Transverse colon (tissue), 4 donors: ENCODE measurements around the gene PYCR2.

Experiments
- EP300 ChIP-seq: sonication (generic); formaldehyde crosslinking; IDR thresholded peaks from one replicate; pipeline ENCODE4 v1.6.1; 2017; ENCODE audit warnings: antibody characterized with exemption, low read depth
- POLR2A ChIP-seq: fragments of 450-650 bp; IDR thresholded peaks from one replicate; pipeline ENCODE4 v1.6.1; 2016; ENCODE audit warnings: antibody characterized with exemption, mild to moderate bottlenecking, moderate library complexity
- POLR2AphosphoS5 ChIP-seq, 3 donors: sonication (generic); formaldehyde crosslinking; IDR thresholded peaks; one replicate each; pipeline ENCODE4 v1.6.1; 2016; ENCODE audit warnings: antibody characterized with exemption in 3 of 3
- TF ChIP-seq, protein P1 (sequence below), 5 experiments: fragments of 200-600 bp in 3 of 5; fragments of 450-650 bp in 2 of 5; sonication (generic) in 3 of 5; IDR thresholded peaks; 1 replicate in 2 of 5; 2 replicates in 3 of 5; pipeline ENCODE4 v1.5.1; 2016 to 2017; ENCODE audit warnings: antibody characterized with exemption in 5 of 5, inconsistent platforms in 3 of 5, mild to moderate bottlenecking in 2 of 5, moderate library complexity in 1 of 5

DNA sequence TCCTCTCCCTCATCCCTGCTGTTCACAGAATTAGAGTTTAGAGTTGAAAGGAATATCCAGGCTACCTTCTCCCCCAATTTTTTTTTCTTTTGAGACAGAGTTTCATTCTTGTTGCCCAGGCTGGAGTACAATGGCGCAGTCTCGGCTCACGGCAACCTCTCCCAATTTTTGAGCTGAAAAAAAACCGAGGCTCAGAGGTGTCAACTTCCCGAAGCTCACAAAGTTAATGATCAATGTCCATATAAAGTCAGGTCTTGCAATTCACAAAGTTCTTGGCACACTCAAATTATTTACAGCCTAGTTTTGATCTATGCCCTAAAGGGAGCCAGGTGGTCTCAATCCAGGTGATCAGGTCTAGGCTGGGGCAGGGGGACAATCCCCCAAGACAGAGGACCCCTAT lies 34.3 kb downstream of the PYCR2 start:
- TF ChIP-seq, protein P1, sequence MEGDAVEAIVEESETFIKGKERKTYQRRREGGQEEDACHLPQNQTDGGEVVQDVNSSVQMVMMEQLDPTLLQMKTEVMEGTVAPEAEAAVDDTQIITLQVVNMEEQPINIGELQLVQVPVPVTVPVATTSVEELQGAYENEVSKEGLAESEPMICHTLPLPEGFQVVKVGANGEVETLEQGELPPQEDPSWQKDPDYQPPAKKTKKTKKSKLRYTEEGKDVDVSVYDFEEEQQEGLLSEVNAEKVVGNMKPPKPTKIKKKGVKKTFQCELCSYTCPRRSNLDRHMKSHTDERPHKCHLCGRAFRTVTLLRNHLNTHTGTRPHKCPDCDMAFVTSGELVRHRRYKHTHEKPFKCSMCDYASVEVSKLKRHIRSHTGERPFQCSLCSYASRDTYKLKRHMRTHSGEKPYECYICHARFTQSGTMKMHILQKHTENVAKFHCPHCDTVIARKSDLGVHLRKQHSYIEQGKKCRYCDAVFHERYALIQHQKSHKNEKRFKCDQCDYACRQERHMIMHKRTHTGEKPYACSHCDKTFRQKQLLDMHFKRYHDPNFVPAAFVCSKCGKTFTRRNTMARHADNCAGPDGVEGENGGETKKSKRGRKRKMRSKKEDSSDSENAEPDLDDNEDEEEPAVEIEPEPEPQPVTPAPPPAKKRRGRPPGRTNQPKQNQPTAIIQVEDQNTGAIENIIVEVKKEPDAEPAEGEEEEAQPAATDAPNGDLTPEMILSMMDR (IDR thresholded peaks at IDR 0.05) = no peak
- TF ChIP-seq POLR2A (no peak), EP300 (no peak), POLR2AphosphoS5 (IDR thresholded peaks at IDR 0.05) (no peak)
